Activated CD8-positive, alpha-beta memory T cell treated with anti-CD3 and anti-CD28 coated beads, Interleukin-2, amount 50 U/mL, for 4 hours (primary cell): ENCODE measurements around the gene CHRNA5.

Experiments
- DNase-seq: peaks from one replicate; pipeline ENCODE4 v3.0.0-alpha.2; 2020

CHRNA5 gene

DNA sequence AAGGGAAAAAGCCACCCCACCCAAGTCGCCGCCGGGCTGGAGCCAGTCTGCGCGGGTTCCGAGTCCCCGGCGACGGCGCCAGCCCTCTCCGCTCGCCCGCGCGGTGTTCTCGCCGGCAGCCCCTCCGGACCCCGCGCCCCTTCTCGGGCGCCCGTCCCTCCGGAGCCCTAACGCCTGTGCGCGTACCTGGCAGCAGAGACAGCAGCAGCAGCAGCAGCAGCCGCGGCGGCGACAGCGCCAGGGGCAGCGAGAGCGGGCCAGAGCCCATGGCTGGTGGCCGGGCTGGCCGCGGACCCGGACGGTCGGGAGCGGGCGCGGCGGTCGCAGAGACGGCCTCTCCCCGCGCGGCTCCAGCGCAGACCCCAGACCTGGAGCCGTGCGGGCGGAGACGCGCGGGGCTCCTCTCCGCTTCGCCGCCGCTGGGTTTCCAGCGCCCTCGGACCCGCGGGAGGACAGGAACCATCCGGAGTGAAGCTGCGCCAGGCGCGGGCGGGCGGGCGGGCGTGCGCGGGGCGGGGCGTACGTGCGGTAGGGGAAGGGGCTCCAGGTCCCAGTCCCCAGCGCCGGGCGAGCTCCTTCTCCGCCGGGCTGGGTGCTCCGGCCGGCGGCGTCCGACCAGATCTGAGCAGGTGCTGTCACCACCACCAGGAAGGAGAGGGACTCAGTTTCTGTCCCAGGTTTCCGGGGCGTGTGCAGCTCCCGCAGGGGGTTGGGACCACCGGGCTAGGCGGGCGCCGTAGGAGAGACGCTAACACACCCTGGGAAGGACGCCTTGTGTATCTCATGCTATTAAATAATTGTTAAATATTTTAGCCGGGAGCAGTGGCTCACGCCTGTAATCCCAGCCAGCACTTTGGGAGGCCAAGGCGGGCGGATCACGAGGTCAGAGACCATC, 55.5 kb downstream of the CHRNA5 start, which contains the start of gene CHRNA3:
CHRNA3 (minus strand) TSS at position 470 of the 895 bp plus-strand sequence; CDS start at position 268, 202 bp downstream.
- no peak for DNase-seq

GRCh38 chr15:78621810-78622402, 56.6 kb downstream of the CHRNA5 start:
- no peak for DNase-seq

- DNase-seq = no peak
Observed at GRCh38 chr15:78623786-78624497, 58.6 kb downstream of the CHRNA5 start.

- DNase-seq = no peak
Observed at GRCh38 chr15:78624651-78625590, 59.6 kb downstream of the CHRNA5 start.

GRCh38 chr15:78625606-78626280, 60.4 kb downstream of the CHRNA5 start:
- DNase-seq = no peak

- DNase-seq = no peak
Observed at GRCh38 chr15:78626381-78626995, 61.2 kb downstream of the CHRNA5 start.

DNA sequence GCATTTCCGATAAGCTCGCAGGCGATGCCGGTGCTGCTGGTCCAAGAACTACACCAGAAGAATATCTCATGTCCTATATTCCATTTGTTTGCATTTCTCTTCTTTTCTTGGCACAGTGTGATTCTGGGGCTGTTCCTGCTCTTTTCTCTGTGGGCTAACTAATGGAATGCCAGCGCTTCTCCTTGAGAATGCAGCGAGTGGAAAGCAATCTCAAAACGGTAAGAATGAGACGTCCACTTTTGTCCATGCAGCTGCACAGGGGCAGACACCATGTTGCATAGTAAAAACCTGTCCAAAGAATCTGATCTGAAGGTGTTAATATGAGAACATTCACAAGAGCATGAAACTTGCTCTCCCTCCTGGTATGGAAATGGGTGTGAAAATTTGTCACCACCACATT, 62.0 kb downstream of the CHRNA5 start:
- DNase-seq = no peak

DNA sequence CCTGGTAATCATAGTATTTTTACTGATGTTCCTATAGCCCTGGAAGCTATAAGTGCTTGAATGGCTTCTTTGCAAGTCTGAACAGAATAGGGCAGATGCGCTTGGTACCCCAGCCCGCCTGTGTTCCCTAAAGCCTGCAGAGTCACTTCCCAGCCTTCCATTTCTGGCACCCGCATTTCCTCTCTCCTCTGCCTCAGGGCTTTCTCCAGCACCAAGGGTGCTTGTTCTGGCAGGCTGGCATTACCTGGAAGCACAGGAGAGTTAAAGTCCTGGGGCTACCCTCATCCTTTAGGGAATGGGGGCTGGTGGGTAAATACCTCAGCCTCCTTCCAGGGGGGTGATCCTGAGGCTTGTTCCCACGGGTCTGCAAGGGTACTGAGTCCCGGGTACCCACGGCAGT, 62.9 kb downstream of the CHRNA5 start:
- no peak for DNase-seq

GRCh38 chr15:78629031-78629715, 63.9 kb downstream of the CHRNA5 start:
- no peak for DNase-seq

DNA sequence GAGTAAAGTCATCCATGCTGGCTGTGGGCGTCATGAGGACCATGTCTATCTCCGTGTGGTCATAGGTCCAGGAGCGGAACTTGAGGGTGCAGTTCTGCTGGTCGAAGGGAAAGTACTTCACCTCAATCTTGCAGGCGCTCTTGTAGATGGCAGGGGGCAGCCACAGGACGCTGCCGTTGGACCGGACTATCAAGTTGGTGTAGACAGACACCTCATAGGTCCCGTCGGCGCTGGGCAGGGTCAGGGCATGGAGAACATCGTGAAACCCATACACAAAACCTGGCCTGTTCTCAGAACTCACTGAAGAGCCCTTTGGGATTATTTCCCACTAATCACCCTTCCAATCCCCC, 64.4 kb downstream of the CHRNA5 start:
- DNase-seq = no peak

- DNase-seq = no peak
Observed at GRCh38 chr15:78630886-78631633, 65.7 kb downstream of the CHRNA5 start.

DNA sequence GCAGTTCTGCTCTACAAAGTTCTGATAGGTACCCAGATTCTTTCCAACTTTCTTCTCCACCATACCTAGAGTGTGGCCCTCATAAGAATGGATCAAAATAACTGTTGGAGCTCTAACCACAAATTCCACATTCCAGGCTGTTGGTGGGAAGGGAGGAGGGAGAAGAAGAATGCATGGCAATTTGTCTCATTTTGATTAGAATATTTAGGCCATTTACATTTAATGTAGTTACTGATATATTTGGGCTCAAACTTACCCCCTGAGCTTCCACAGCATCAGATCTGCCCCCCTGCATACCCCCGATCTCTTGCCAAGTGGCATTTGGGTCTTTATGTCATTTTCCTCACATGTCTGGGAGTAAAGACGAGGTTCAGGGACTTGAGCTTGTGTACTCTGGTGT, 68.0 kb downstream of the CHRNA5 start:
- no peak for DNase-seq

- no peak for DNase-seq
Observed at GRCh38 chr15:78634210-78635145, 69.2 kb downstream of the CHRNA5 start.

DNA sequence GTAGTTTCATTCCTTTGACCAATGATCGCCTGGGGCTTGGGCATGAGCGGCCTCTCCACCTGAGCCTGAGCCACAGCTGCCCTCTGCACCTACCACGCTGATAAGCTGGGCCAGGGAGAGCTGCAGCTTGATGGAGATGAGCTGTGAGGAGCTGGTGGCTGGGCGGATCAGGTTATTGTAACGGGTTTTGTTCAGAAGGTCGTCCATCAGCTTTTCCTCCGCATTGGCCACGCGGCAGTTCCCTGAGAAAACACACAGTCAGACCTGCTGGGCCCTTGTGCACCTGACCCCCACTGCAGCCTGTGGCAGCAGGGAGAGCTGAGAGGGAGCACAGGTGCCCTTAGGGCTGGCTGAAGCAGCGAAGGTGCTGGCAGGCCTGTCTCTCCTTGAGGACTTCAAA, 70.0 kb downstream of the CHRNA5 start:
- DNase-seq = no peak

DNA sequence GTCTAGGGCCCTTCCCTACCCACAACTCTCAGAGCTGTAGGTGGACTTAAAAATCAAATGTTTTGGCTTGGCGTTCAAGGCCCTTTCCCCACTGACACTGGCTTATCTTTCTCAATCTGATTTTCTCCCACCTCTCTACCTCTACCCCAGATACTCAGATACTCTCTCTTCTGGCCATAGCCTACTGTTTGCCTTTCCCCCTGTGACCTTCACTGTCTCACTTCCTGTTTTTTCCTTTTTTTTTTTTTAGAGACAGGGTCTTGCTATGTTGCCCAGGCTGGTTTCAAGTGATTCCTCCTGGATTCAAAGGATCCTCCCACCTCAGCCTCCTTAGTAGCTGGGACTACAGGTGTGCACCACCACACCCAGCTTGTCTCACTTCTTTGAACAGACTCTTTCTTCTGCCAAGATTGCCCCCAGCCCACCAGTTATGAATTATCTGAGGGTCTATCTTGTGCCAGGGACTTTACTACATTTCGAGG, 71.1 kb downstream of the CHRNA5 start:
- DNase-seq = no peak

DNA sequence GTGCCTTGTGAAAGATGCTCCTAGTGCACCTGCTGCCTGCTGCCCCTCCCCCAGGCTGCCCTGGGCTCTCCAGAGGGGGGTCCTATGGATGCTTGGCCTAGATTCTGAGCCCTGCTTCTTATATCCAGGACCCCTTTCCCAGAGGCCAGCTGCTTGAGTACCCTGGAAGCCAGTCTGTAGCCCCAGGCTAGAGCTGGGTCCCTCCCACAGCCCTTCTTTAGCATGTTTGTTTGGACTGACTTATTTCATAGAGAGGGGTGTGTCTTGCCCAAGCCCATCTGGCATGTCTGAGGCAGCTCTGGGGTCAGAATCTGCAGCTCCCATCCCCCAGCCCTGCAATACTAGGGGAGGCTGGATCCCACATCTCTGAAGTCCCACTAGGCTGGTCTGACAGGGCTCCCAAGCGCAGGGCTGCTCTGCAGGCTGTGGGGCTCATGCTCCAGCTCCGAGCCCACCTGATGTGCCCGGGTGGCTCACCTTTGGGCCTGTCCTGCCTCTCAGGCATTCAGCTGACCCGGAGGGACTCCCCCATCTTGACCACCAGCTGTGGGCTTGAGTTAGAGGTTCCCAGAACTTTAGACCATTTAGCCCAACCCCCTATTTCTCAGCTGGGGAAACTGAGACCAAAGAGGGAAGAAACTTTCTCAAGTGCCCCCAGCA, 72.6 kb downstream of the CHRNA5 start:
- no peak for DNase-seq

DNA sequence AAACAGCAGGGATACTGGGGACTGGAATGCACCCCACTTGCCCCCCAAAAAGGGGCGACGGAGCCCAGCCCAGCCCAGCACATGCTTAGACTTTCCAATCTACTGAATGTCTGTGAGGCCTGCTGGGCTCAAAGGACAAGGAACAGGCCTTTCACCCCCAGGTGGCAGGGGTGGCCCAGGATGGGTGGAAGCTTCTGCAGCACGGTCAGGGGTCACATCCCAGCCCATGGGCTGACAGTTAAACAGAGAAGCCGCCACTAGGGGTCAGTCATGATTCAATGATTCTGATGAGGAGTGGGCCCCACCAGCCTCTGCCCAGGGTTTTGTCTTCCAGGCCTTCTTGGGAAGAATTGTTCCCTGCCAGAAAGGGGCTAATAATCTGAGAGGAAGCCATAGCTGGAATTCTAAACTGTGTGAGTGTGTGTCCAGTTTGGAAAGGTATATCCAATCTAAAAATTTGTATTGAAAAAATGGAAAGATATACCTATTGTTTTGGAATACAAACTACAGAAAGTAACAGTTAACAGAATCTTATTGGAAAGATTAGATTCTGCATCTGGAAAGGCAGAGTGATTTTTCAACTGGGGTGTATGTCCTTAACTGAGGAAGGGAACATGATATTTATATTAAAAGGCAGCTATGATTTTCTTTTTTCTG, 73.5 kb downstream of the CHRNA5 start:
- peak; percentile 47 for DNase-seq
